Neural progenitor cell (in vitro differentiated cells): ENCODE measurements around the gene CUBN. TPM values are rescaled to one million over a fixed set of nuclear protein-coding genes. Genes with fewer than 3 reads are reported as not detected.
"Not testable (repeated sequence)": the region's sequence is repeated elsewhere in the genome, so short reads cannot be mapped to it uniquely, and the experiment has no call there.

Experiments used
- DNase-seq: peaks from one replicate; pipeline ENCODE4 v3.0.0-alpha.2; 2016; ENCODE audit warnings: low spot score
- H2AFZ ChIP-seq: fragments of 200-600 bp; sonication (generic); replicated peaks from 2 replicates; pipeline ENCODE4 v1.6.1; 2016; ENCODE audit warnings: antibody characterized with exemption
- H3F3A ChIP-seq: fragments of 200-600 bp; sonication (generic); 2 replicates; pipeline ENCODE4 v1.6.1; 2016; ENCODE audit warnings: antibody characterized with exemption, low read depth
- H3K27ac ChIP-seq: fragments of 200-600 bp; sonication (generic); 2 replicates; pipeline ENCODE4 v1.5.1; 2016; ENCODE audit warnings: mild to moderate bottlenecking
- H3K27me3 ChIP-seq: fragments of 200-600 bp; sonication (generic); 2 replicates; pipeline ENCODE4 v1.6.1; 2016; ENCODE audit warnings: mild to moderate bottlenecking, moderate library complexity
- H3K36me3 ChIP-seq: fragments of 200-600 bp; sonication (generic); 2 replicates; pipeline ENCODE4 v1.5.1; 2016
- H3K4me1 ChIP-seq: fragments of 200-600 bp; sonication (generic); 2 replicates; pipeline ENCODE4 v1.6.1; 2016; ENCODE audit warnings: mixed run types
- H3K4me2 ChIP-seq: fragments of 200-600 bp; sonication (generic); 2 replicates; pipeline ENCODE4 v1.6.1; 2016
- H3K4me3 ChIP-seq: fragments of 200-600 bp; sonication (generic); 2 replicates; pipeline ENCODE4 v1.5.1; 2016
- H3K79me2 ChIP-seq: fragments of 200-600 bp; sonication (generic); 2 replicates; pipeline ENCODE4 v1.6.1; 2016; ENCODE audit warnings: low read depth
- H3K9ac ChIP-seq: fragments of 200-600 bp; sonication (generic); 2 replicates; pipeline ENCODE4 v1.6.1; 2016
- H3K9me3 ChIP-seq: fragments of 200-600 bp; sonication (generic); 2 replicates; pipeline ENCODE4 v1.5.1; 2016; ENCODE audit warnings: low read depth
- H4K20me1 ChIP-seq: fragments of 200-600 bp; sonication (generic); 2 replicates; pipeline ENCODE4 v1.6.1; 2016; ENCODE audit warnings: low read depth
- H3K27ac Mint-ChIP-seq: 3 replicates; pipeline ENCODE4 v1.8.0; 2021; ENCODE audit warnings: mixed read lengths
- H3K27me3 Mint-ChIP-seq: 2 replicates; pipeline ENCODE4 v1.8.0; 2022; ENCODE audit warnings: low read depth, mild to moderate bottlenecking, inconsistent platforms, moderate library complexity, mixed read lengths; ENCODE audit not compliant: insufficient read depth
- H3K36me3 Mint-ChIP-seq: 3 replicates; pipeline ENCODE4 v1.8.0; 2021; ENCODE audit warnings: mixed read lengths
- H3K4me1 Mint-ChIP-seq: 3 replicates; pipeline ENCODE4 v1.8.0; 2021; ENCODE audit warnings: mixed read lengths
- H3K4me3 Mint-ChIP-seq: 3 replicates; pipeline ENCODE4 v1.8.0; 2021; ENCODE audit warnings: mild to moderate bottlenecking, moderate library complexity, mixed read lengths
- H3K9me3 Mint-ChIP-seq: 3 replicates; pipeline ENCODE4 v1.8.0; 2020; ENCODE audit warnings: mixed read lengths
- EZH2 ChIP-seq: fragments of 200-600 bp; sonication (generic); IDR thresholded peaks from 2 replicates; pipeline ENCODE4 v1.6.1; 2017; ENCODE audit warnings: antibody characterized with exemption, mild to moderate bottlenecking, moderate library complexity
- EZH2phosphoT487 ChIP-seq: fragments of 200-600 bp; sonication (generic); IDR thresholded peaks from 2 replicates; pipeline ENCODE4 v1.6.1; 2017; ENCODE audit warnings: antibody characterized with exemption
- total RNA-seq: library from RNA; depleted of rRNA; stranded (reverse); fragments of >200 nt; gene quantifications from 2 replicates; pipeline ENCODE4 v1.2.3, GENCODE V29; 2015; ENCODE audit warnings: low replicate concordance
- TF ChIP-seq, protein P1 (sequence below): fragments of 200-600 bp; sonication (generic); IDR thresholded peaks from 2 replicates; pipeline ENCODE4 v1.5.1; 2017; ENCODE audit warnings: antibody characterized with exemption, mild to moderate bottlenecking

CUBN gene
- total RNA-seq, 1 donor from 2014 or later, result 2.2 TPM

- Mint-ChIP-seq H3K36me3 (peaks cover 20% of the 10 kb centered on the region), H3K27ac (peak overlapping the region; percentile 96), H3K27me3 (no peaks in the 10 kb centered on the region), H3K4me1 (peaks cover 59% of the 10 kb centered on the region), H3K4me3 (peak overlapping the region; percentile 78), H3K9me3 (peaks cover 29% of the 10 kb centered on the region)
- peak overlapping the region; percentile 74 for H3K4me2 ChIP-seq
- H3F3A ChIP-seq, result peaks cover 39% of the 10 kb centered on the region
- H3K9ac ChIP-seq, result no peak overlapping the region
- no peaks in the 10 kb centered on the region for H3K79me2 ChIP-seq
- TF ChIP-seq, protein P1, sequence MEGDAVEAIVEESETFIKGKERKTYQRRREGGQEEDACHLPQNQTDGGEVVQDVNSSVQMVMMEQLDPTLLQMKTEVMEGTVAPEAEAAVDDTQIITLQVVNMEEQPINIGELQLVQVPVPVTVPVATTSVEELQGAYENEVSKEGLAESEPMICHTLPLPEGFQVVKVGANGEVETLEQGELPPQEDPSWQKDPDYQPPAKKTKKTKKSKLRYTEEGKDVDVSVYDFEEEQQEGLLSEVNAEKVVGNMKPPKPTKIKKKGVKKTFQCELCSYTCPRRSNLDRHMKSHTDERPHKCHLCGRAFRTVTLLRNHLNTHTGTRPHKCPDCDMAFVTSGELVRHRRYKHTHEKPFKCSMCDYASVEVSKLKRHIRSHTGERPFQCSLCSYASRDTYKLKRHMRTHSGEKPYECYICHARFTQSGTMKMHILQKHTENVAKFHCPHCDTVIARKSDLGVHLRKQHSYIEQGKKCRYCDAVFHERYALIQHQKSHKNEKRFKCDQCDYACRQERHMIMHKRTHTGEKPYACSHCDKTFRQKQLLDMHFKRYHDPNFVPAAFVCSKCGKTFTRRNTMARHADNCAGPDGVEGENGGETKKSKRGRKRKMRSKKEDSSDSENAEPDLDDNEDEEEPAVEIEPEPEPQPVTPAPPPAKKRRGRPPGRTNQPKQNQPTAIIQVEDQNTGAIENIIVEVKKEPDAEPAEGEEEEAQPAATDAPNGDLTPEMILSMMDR, result no peak
- TF ChIP-seq EZH2 (no peak), EZH2phosphoT487 (no peak)
- H3K36me3 ChIP-seq, result no peaks in the 10 kb centered on the region
- peak overlapping the region; percentile 29 for H3K4me3 ChIP-seq
- no peaks in the 10 kb centered on the region for H3K9me3 ChIP-seq
- no peak overlapping the region for H2AFZ ChIP-seq
- peaks cover 51% of the 10 kb centered on the region for H3K4me1 ChIP-seq
- no peaks in the 10 kb centered on the region for H3K27me3 ChIP-seq
- peak overlapping the region; percentile 60 for H3K27ac ChIP-seq
- DNase-seq, result peak; percentile 77
- peaks cover 5% of the 10 kb centered on the region for H4K20me1 ChIP-seq
These were observed 107.8 kb downstream of the CUBN start for GRCh38 chr10:17021656-17022465.

DNA sequence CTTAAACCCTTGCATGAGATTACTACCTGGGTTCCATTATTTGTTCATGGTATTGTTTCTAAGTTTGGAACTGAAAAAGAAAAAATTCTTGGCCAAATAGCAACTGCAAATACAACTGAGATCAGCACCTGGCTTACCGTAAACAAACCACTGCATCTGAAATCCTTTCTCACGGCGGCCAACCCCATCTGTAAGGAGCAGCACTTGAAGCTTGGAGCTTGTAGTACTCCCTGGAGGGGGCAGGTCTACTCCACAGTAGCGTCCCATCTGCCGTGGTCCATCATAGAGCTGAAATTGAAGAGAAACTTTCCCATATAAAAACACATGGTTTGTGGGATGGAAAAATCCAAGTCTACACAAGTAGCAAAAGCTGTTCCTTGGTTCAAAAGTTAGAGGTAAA is 109.9 kb downstream of the CUBN start:
- no peaks in the 10 kb centered on the region for H3K79me2 ChIP-seq
- no peak overlapping the region for H3K9ac ChIP-seq
- no peak for TF ChIP-seq EZH2
- TF ChIP-seq, protein P1, result no peak
- no peak for TF ChIP-seq EZH2phosphoT487
- H3K4me2 ChIP-seq, result no peak overlapping the region
- H3K36me3 ChIP-seq, result no peaks in the 10 kb centered on the region
- no peak overlapping the region for H3K27ac Mint-ChIP-seq
- H3K4me3 ChIP-seq, result no peak overlapping the region
- H3K27me3 ChIP-seq, result no peaks in the 10 kb centered on the region
- no peak overlapping the region for H3K27ac ChIP-seq
- DNase-seq, result no peak
- no peaks in the 10 kb centered on the region for H3K27me3 Mint-ChIP-seq
- no peaks in the 10 kb centered on the region for H3K9me3 ChIP-seq
- H4K20me1 ChIP-seq, result peaks cover 5% of the 10 kb centered on the region
- H3K36me3 Mint-ChIP-seq, result peaks cover 22% of the 10 kb centered on the region
- no peak overlapping the region for H3K4me3 Mint-ChIP-seq
- peaks cover 30% of the 10 kb centered on the region for H3K9me3 Mint-ChIP-seq
- peaks cover 41% of the 10 kb centered on the region for H3K4me1 Mint-ChIP-seq
- H3F3A ChIP-seq, result peaks cover 30% of the 10 kb centered on the region
- H2AFZ ChIP-seq, result no peak overlapping the region
- peaks cover 38% of the 10 kb centered on the region for H3K4me1 ChIP-seq

- H3K9ac ChIP-seq, H3K4me3 Mint-ChIP-seq: not testable (repeated sequence)
These were observed 116.3 kb downstream of the CUBN start for GRCh38 chr10:17013131-17013983.

GRCh38 chr10:17012731-17013130 is 116.9 kb downstream of the CUBN start:
- H3K36me3 ChIP-seq, H3K27me3 ChIP-seq, H3K27ac ChIP-seq, DNase-seq, H3K9me3 ChIP-seq, H4K20me1 ChIP-seq, H3K27me3 Mint-ChIP-seq, H3K27ac Mint-ChIP-seq, H3K9ac ChIP-seq, H2AFZ ChIP-seq, H3K4me1 ChIP-seq, H3K4me3 Mint-ChIP-seq, H3K4me2 ChIP-seq, H3F3A ChIP-seq, H3K79me2 ChIP-seq, H3K4me3 ChIP-seq: not testable (repeated sequence)
- Mint-ChIP-seq H3K36me3 (peaks cover 16% of the 10 kb centered on the region), H3K4me1 (peaks cover 21% of the 10 kb centered on the region), H3K9me3 (peaks cover 34% of the 10 kb centered on the region)

More at GRCh38 chr10:17013131-17013983, 116.3 kb downstream of the CUBN start:
- not testable (repeated sequence) for H3K27me3 ChIP-seq, H3K27ac Mint-ChIP-seq, H3K4me3 ChIP-seq, H3K27ac ChIP-seq, H3K4me1 ChIP-seq, H2AFZ ChIP-seq, H3K9me3 ChIP-seq, H3K27me3 Mint-ChIP-seq, H3K36me3 ChIP-seq, DNase-seq, H3K79me2 ChIP-seq, H4K20me1 ChIP-seq, H3F3A ChIP-seq, H3K4me2 ChIP-seq
- H3K36me3 Mint-ChIP-seq, result peaks cover 22% of the 10 kb centered on the region
- peaks cover 40% of the 10 kb centered on the region for H3K9me3 Mint-ChIP-seq
- H3K4me1 Mint-ChIP-seq, result peaks cover 15% of the 10 kb centered on the region
